ENCODE data around the gene EMC6. TPM values are rescaled to one million over a fixed set of nuclear protein-coding genes. Genes with fewer than 3 reads are reported as not detected.

EMC6 gene
- total and polyA plus RNA-seq, 2 experiments from 2014 or later, result 42.7 to 130 TPM

DNA sequence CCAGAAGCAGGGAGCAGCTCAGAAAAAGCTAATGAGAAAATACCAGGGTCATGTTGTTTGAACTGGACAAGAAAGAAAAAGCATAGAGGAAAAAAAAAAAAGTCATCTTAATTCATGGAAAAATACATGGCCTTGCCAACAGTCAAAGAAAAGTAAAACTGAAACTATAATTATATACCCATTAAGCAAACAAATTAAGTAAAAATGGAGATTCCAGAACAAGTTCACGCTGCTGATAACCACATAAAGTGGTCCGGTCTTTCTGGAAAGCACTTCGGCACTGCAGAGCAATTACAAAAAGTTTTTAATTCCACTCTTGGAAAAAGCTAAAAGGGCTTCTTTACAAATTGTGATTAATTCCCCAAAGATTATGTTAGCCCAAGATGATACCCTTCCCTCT is 39.8 kb downstream of the EMC6 start:
- H3K9me2 ChIP-seq (replicated peaks; ENCODE audit: insufficient read depth), result no peaks in the 10 kb centered on the region
- DNase-seq (ENCODE audit: low spot score), result no peak
- no peaks in the 10 kb centered on the region for H3K36me3 ChIP-seq (replicated peaks; ENCODE audit: insufficient read depth, low read depth)
- H3K9me3 ChIP-seq (ENCODE audit: low read depth), result no peaks in the 10 kb centered on the region
- H3K4me2 ChIP-seq, result no peak overlapping the region
- H3K4me3 ChIP-seq, result no peak overlapping the region
- H4K20me1 ChIP-seq (ENCODE audit: insufficient read depth, poor library complexity, severe bottlenecking), result no peaks in the 10 kb centered on the region
- WGBS (ENCODE audit: low lambda C conversion rate, missing lambda C conversion rate), result 94% methylated on average over 3 of the region's 3 CpGs
- no peak overlapping the region for H3K27ac ChIP-seq
- no peaks in the 10 kb centered on the region for H3K27me3 ChIP-seq
- no peaks in the 10 kb centered on the region for H3K4me1 ChIP-seq (ENCODE audit: insufficient read depth)
- H3K79me2 ChIP-seq, result no peaks in the 10 kb centered on the region
- TF ChIP-seq EZH2 (IDR thresholded peaks at IDR 0.05; ENCODE audit: borderline replicate concordance) (no peak), EZH2phosphoT487 (IDR thresholded peaks at IDR 0.05; ENCODE audit: low read depth, severe bottlenecking, unreplicated experiment) (no peak)
- TF ChIP-seq, protein P1, sequence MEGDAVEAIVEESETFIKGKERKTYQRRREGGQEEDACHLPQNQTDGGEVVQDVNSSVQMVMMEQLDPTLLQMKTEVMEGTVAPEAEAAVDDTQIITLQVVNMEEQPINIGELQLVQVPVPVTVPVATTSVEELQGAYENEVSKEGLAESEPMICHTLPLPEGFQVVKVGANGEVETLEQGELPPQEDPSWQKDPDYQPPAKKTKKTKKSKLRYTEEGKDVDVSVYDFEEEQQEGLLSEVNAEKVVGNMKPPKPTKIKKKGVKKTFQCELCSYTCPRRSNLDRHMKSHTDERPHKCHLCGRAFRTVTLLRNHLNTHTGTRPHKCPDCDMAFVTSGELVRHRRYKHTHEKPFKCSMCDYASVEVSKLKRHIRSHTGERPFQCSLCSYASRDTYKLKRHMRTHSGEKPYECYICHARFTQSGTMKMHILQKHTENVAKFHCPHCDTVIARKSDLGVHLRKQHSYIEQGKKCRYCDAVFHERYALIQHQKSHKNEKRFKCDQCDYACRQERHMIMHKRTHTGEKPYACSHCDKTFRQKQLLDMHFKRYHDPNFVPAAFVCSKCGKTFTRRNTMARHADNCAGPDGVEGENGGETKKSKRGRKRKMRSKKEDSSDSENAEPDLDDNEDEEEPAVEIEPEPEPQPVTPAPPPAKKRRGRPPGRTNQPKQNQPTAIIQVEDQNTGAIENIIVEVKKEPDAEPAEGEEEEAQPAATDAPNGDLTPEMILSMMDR (IDR thresholded peaks at IDR 0.05; ENCODE audit: poor library complexity), result no peak
- no peak overlapping the region for H2AFZ ChIP-seq

DNA sequence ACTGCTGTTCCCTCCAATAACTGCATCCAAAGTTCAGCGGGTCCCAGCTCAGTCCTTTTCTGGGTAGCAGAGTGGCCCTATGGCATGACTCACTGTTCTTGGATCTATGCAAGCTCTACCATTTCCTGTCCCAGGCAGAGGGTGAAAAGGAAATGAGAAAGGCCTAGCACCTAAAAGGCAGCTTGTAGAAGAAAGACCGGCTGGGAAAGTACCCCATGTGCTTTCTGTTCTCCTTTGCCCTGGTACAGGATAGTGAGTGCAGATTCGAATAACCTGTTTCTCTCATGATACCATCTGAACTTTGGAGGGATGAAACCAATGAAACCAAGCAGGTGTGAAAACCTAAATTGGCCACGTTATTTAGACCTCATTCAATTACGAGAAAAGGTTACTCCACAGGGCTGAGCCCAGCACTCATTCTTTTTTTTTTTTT is 42.4 kb downstream of the EMC6 start:
- Histone ChIP-seq H3K9me3 (ENCODE audit: low read depth) (no peaks in the 10 kb centered on the region), H4K20me1 (ENCODE audit: insufficient read depth, poor library complexity, severe bottlenecking) (no peaks in the 10 kb centered on the region), H3K4me1 (ENCODE audit: insufficient read depth) (no peaks in the 10 kb centered on the region), H3K27ac (no peak overlapping the region), H3K4me3 (no peak overlapping the region), H3K4me2 (no peak overlapping the region), H2AFZ (no peak overlapping the region), H3K9me2 (replicated peaks; ENCODE audit: insufficient read depth) (no peaks in the 10 kb centered on the region), H3K36me3 (replicated peaks; ENCODE audit: insufficient read depth, low read depth) (no peaks in the 10 kb centered on the region), H3K27me3 (no peaks in the 10 kb centered on the region), H3K79me2 (no peaks in the 10 kb centered on the region)
- TF ChIP-seq, protein P1 (IDR thresholded peaks at IDR 0.05; ENCODE audit: poor library complexity), result no peak
- TF ChIP-seq EZH2 (IDR thresholded peaks at IDR 0.05; ENCODE audit: borderline replicate concordance) (no peak), EZH2phosphoT487 (IDR thresholded peaks at IDR 0.05; ENCODE audit: low read depth, severe bottlenecking, unreplicated experiment) (no peak)
- WGBS (ENCODE audit: low lambda C conversion rate, missing lambda C conversion rate), result 91% methylated on average over 5 of the region's 5 CpGs
- no peak for DNase-seq (ENCODE audit: low spot score)

DNA sequence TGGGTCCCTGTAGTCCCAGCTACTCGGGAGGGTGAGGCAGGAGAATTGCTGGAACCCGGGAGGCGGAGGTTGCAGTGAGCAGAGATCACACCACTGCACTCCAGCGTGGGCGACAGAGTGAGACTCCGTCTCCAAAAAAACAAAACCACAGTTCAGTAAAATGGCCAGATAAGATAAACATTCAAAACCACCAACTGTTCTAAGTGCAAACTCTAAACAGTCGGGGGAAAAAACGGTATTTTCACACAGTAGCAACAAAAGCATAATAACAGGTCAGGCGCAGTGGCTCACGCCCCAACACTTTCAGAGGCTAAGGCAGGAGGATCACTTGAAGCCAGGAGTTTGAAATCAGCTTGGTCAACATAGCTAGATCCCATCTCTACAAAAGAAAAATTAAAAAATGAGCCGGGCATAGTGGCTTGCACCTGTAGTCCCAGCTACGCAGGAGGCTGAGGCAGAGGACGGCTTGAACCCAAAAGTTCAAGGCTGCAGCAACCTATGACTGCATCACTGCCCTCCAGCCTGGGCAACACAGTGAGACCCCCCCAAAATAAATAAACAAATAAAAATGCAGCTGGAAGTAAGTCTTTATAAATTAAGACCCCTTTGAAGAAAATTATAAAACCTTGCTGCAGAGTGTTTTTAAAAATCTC is 44.3 kb downstream of the EMC6 start:
- no peaks in the 10 kb centered on the region for H3K36me3 ChIP-seq (replicated peaks; ENCODE audit: insufficient read depth, low read depth)
- no peak overlapping the region for H3K4me2 ChIP-seq

More for the DNA sequence above, 44.3 kb downstream of the EMC6 start:
- Histone ChIP-seq H3K27me3 (no peaks in the 10 kb centered on the region), H3K4me3 (no peak overlapping the region), H3K9me3 (ENCODE audit: low read depth) (no peaks in the 10 kb centered on the region), H3K27ac (no peak overlapping the region), H3K9me2 (replicated peaks; ENCODE audit: insufficient read depth) (no peaks in the 10 kb centered on the region), H3K79me2 (no peaks in the 10 kb centered on the region), H4K20me1 (ENCODE audit: insufficient read depth, poor library complexity, severe bottlenecking) (no peaks in the 10 kb centered on the region), H3K4me1 (ENCODE audit: insufficient read depth) (no peaks in the 10 kb centered on the region), H2AFZ (no peak overlapping the region)
- DNase-seq (ENCODE audit: low spot score), result no peak
- TF ChIP-seq EZH2 (IDR thresholded peaks at IDR 0.05; ENCODE audit: borderline replicate concordance), result no peak
- TF ChIP-seq, protein P1 (IDR thresholded peaks at IDR 0.05; ENCODE audit: poor library complexity), result no peak
- no peak for TF ChIP-seq EZH2phosphoT487 (IDR thresholded peaks at IDR 0.05; ENCODE audit: low read depth, severe bottlenecking, unreplicated experiment)
- WGBS (ENCODE audit: low lambda C conversion rate, missing lambda C conversion rate), result 88% methylated on average over 13 of the region's 13 CpGs

Data from hepatocyte (in vitro differentiated cells).